ENCODE data around the gene ATP5F1D. TPM values are rescaled to one million over a fixed set of nuclear protein-coding genes. Genes with fewer than 3 reads are reported as not detected.

The ATP5F1D gene
- total RNA-seq, 1 experiment from 2014 or later, result 179 TPM

DNA sequence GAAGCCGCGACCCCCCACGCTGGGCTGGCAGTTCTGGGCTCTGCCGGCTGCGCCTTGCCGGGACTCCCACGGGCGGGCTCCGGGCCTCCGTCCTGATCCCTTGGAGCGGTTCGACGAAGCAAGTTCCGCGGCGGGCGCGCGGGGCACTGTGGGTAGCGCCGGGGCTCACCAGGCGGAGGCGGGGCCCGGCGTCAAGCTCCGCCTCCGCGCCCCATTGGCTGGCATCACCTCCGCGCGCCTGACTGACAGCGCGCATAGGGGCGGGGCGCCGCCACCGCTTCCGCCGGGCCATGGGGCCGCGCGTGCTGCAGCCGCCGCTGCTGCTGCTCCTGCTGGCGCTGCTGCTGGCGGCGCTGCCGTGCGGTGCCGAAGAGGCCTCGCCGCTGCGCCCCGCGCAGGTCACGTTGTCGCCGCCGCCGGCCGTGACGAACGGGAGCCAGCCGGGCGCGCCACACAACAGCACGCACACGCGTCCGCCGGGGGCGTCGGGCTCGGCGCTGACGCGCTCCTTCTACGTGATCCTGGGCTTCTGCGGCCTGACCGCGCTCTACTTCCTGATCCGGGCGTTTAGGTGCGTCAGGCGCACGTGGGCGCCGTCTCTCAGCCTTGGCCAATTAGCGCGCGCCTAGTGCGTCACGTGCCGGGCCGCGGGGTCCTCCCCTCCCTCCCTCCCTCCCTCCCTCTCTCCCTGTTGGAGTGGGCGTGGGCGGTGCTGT, 33.9 kb downstream of the ATP5F1D start, which contains the start of gene FAM174C:
FAM174C (plus strand) TSS at position 271 of the 716 bp plus-strand sequence; CDS start at position 291, 20 bp downstream.
- Histone ChIP-seq H3K14ac (ENCODE audit: insufficient read depth, low read length) (peak within 1 kb of the TSS; percentile 75), H4K5ac (ENCODE audit: insufficient read length, low read depth, low read length) (no peak within 1 kb of the TSS), H3K23ac (ENCODE audit: insufficient read length, low read depth, low read length) (no peak within 1 kb of the TSS), H3K9ac (ENCODE audit: extremely low read depth, insufficient read length, low read length) (peak within 1 kb of the TSS; percentile 71), H2BK15ac (ENCODE audit: low read depth, low read length) (no peak within 1 kb of the TSS; the same call in 1 of the 2 replicates), H3K79me2 (ENCODE audit: insufficient read depth, low read length) (no peaks in the 10 kb centered on the region; the same call in 1 of the 2 replicates), H3K4ac (ENCODE audit: low read depth, low read length) (no peak within 1 kb of the TSS), H2BK5ac (ENCODE audit: insufficient read length, low read length) (no peak within 1 kb of the TSS), H3K79me1 (ENCODE audit: insufficient read depth, low read depth, low read length, poor library complexity, severe bottlenecking) (peaks cover 9% of the 10 kb centered on the region), H4K8ac (replicated peaks; ENCODE audit: insufficient read length, low read depth, low read length) (no peak within 1 kb of the TSS), H2BK12ac (ENCODE audit: insufficient read length, low read depth, low read length) (no peak within 1 kb of the TSS), H3K9me3 (ENCODE audit: control insufficient read depth, low read depth, low read length) (no peaks in the 10 kb centered on the region), H4K20me1 (ENCODE audit: control insufficient read depth, insufficient read depth, insufficient read length) (no peaks in the 10 kb centered on the region), H2BK120ac (ENCODE audit: low read depth, low read length, poor library complexity, severe bottlenecking) (no peak within 1 kb of the TSS), H2BK20ac (ENCODE audit: low read depth, low read length, poor library complexity, severe bottlenecking) (no peak within 1 kb of the TSS), H3K27ac (ENCODE audit: insufficient read length, low read depth, low read length) (no peak within 1 kb of the TSS), H3K18ac (ENCODE audit: insufficient read length, low read depth, low read length) (peak within 1 kb of the TSS; percentile 67), H3K23me2 (ENCODE audit: insufficient read length, low read depth, low read length, poor library complexity, severe bottlenecking) (peaks cover 9% of the 10 kb centered on the region), H2AFZ (ENCODE audit: low read length) (no peak within 1 kb of the TSS), H3K4me1 (ENCODE audit: insufficient read depth, low read length) (no peaks in the 10 kb centered on the region), H4K91ac (ENCODE audit: insufficient read length, low read depth, low read length) (no peak within 1 kb of the TSS), H3K4me2 (ENCODE audit: insufficient read depth, insufficient read length, low read length) (peak within 1 kb of the TSS; percentile 67), H3T11ph (ENCODE audit: low read length) (no peak within 1 kb of the TSS), H2AK5ac (ENCODE audit: insufficient read length, low read length) (no peak within 1 kb of the TSS), H3K27me3 (ENCODE audit: insufficient read depth, low read length) (no peaks in the 10 kb centered on the region), H3K56ac (ENCODE audit: insufficient read length, low read depth, low read length) (no peak within 1 kb of the TSS)
- Mint-ChIP-seq H3K4me1 (peaks cover 36 to 42% of the 10 kb centered on the region in 2 experiments), H3K27ac (peak within 1 kb of the TSS; percentile 94 to 99 (median 95); a peak in 5 of 7 replicates), H3K27me3 (ENCODE audit: low read depth) (no peaks in the 10 kb centered on the region; the same call in 1 of the 2 replicates), H3K9me3 (no peaks in the 10 kb centered on the region), H3K36me3 (ENCODE audit: insufficient read depth in 1 of 3, low read depth in 3 of 3) (peaks cover 34 to 74% (median 52%) of the 10 kb centered on the region in 3 experiments), H3K4me3 (peak within 1 kb of the TSS; percentile 71 to 87)
- TF ChIP-seq, protein P1, sequence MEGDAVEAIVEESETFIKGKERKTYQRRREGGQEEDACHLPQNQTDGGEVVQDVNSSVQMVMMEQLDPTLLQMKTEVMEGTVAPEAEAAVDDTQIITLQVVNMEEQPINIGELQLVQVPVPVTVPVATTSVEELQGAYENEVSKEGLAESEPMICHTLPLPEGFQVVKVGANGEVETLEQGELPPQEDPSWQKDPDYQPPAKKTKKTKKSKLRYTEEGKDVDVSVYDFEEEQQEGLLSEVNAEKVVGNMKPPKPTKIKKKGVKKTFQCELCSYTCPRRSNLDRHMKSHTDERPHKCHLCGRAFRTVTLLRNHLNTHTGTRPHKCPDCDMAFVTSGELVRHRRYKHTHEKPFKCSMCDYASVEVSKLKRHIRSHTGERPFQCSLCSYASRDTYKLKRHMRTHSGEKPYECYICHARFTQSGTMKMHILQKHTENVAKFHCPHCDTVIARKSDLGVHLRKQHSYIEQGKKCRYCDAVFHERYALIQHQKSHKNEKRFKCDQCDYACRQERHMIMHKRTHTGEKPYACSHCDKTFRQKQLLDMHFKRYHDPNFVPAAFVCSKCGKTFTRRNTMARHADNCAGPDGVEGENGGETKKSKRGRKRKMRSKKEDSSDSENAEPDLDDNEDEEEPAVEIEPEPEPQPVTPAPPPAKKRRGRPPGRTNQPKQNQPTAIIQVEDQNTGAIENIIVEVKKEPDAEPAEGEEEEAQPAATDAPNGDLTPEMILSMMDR (conservative IDR thresholded peaks at IDR 0.05), result no peak
- peak; percentile 97 for DNase-seq
- no CpG with 5 or more reads among the region's 98 CpGs for WGBS (ENCODE audit: extremely low coverage, insufficient read length, low lambda C conversion rate)

Data from H9 (cell line).